Measurements from ENCODE around the gene NR4A1.

Gene NR4A1

GRCh38 chr12:52079576-52080402, 28.5 kb downstream of the NR4A1 start, which contains the start of gene SMIM41:
TSS of gene SMIM41 (plus strand) at chr12:52079704. CDS start at chr12:52079780, 76 bp downstream.
- DNase-seq (ENCODE audit: low read depth) = no peak

GRCh38 chr12:52080403-52081251, 29.4 kb downstream of the NR4A1 start:
- DNase-seq (ENCODE audit: low read depth) = no peak

GRCh38 chr12:52081263-52081733, 30.1 kb downstream of the NR4A1 start:
- DNase-seq (ENCODE audit: low read depth) = no peak

GRCh38 chr12:52082026-52082668, 30.9 kb downstream of the NR4A1 start:
- no peak for DNase-seq (ENCODE audit: low read depth)

GRCh38 chr12:52082669-52082987, 31.4 kb downstream of the NR4A1 start:
- DNase-seq (ENCODE audit: low read depth) = no peak

GRCh38 chr12:52082988-52083637, 31.9 kb downstream of the NR4A1 start:
- DNase-seq (ENCODE audit: low read depth) = peak; percentile 58

GRCh38 chr12:52083638-52083996, 32.4 kb downstream of the NR4A1 start:
- no peak for DNase-seq (ENCODE audit: low read depth)

- DNase-seq (ENCODE audit: low read depth) = no peak
Observed at GRCh38 chr12:52084491-52085231, 33.4 kb downstream of the NR4A1 start.

GRCh38 chr12:52085682-52086180, 34.5 kb downstream of the NR4A1 start:
- DNase-seq (ENCODE audit: low read depth) = no peak

GRCh38 chr12:52086366-52086765, 35.1 kb downstream of the NR4A1 start:
- no peak for DNase-seq (ENCODE audit: low read depth)

GRCh38 chr12:52086944-52087835, 35.9 kb downstream of the NR4A1 start:
- no peak for DNase-seq (ENCODE audit: low read depth)

GRCh38 chr12:52087961-52088820, 36.9 kb downstream of the NR4A1 start:
- DNase-seq (ENCODE audit: low read depth) = no peak

GRCh38 chr12:52089491-52089890, 38.2 kb downstream of the NR4A1 start:
- no peak for DNase-seq (ENCODE audit: low read depth)

- no peak for DNase-seq (ENCODE audit: low read depth)
Observed at GRCh38 chr12:52090291-52090690, 39.0 kb downstream of the NR4A1 start.

GRCh38 chr12:52091061-52091460, 39.8 kb downstream of the NR4A1 start:
- no peak for DNase-seq (ENCODE audit: low read depth)

GRCh38 chr12:52091869-52092268, 40.6 kb downstream of the NR4A1 start:
- no peak for DNase-seq (ENCODE audit: low read depth)

GRCh38 chr12:52093346-52093745, 42.1 kb downstream of the NR4A1 start:
- no peak for DNase-seq (ENCODE audit: low read depth)

GRCh38 chr12:52096332-52097044, 45.2 kb downstream of the NR4A1 start:
- no peak for DNase-seq (ENCODE audit: low read depth)
